Activated T-cell treated with anti-CD3 and anti-CD28 coated beads, Interleukin-2, amount 50 U/mL, for 48 hours (primary cell): Measurements from ENCODE around the gene DNAJC5.

Experiments used
- DNase-seq, 2 experiments: peaks; one replicate each; pipeline ENCODE4 v3.0.0-alpha.2; 2020

The DNAJC5 gene

DNA sequence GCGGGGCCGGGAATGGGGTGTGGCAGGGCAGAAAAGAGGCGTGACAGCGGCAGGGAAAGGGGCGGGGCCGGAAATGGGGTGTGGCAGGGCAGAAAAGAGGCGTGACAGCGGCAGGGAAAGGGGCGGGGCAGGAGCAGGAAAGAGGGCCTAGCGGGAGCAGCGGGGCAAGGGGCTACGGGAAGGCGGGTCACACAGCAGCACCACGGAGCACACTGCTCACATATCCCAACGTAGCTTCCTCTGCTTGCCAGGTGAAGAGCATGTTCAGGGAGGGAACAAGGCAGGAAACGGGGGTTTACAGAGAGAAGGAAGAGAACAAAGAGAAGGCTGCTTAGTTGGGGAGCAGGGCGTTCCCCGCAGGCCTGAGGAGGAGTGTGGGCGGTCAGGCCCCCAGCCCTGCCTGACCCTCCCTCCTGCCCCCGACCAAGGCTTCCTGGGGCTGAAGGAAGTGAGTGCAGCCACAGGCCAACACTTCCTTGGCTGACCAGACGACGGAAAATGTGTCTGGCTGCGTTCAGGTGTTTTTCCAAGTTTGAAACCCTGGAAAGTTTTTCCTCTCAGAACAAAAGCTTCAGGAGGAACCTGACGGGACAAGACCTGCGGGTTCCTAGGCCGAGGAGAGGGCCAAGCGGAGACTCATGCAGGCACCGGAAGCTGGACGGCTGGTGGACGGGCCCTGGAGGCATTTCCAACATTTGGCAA is 47.5 kb downstream of the DNAJC5 start:
- peak; percentile 71 to 77 for DNase-seq

DNA sequence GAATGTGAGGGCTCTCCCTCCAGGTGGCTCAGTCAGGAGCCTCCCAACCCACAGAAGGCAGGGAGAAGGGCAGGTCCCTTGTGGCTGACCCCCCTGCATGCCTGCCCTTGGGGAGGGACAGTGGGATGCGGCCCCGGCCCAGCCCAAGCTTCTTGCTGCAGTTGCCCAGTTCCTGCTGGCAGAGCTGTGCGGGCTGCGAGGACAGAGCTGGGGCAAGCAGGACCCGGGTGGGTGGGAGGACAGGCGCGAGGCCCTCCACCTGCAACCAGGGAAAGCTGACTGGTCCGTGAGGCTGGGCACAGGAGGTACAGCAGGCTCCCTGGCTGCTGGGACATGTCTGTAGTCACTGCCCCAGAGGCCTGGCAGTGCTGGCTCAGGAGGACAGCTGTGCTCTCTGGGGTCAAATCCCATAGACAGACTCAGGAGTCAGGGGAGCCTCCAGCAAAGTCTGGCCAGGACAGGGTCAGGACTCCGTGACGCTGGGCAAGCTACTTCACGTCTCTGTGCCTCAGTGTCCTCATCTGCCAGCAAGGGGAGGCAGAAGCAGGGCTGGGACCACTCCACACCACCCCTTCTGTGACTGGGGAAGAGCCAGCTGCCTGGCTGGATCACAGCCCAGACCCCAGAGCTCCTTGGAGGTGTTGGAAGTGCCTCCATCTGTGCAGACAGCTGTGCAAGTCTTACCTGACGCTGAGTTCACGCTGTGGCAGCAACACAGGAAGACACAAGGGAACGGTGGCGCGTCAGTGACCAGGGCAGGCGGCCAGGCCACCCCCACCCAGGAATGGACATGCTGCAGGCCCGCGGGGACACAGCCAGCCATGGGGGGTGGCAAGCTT is 48.3 kb downstream of the DNAJC5 start:
- no peak for DNase-seq

DNA sequence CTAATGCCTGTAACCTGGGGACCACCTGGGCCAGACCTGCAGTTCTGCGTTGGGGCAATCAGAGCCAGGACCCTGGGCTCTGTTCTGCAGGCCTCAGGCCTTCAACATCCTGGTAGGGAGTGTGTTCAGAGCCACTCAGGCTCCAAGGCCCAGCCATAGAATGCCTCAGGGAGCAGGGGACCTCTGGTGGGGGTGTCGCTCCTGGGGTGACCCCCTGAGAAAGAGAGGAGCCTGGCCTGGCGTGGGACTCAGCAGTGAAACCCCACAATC is 48.8 kb downstream of the DNAJC5 start:
- no peak for DNase-seq

DNA sequence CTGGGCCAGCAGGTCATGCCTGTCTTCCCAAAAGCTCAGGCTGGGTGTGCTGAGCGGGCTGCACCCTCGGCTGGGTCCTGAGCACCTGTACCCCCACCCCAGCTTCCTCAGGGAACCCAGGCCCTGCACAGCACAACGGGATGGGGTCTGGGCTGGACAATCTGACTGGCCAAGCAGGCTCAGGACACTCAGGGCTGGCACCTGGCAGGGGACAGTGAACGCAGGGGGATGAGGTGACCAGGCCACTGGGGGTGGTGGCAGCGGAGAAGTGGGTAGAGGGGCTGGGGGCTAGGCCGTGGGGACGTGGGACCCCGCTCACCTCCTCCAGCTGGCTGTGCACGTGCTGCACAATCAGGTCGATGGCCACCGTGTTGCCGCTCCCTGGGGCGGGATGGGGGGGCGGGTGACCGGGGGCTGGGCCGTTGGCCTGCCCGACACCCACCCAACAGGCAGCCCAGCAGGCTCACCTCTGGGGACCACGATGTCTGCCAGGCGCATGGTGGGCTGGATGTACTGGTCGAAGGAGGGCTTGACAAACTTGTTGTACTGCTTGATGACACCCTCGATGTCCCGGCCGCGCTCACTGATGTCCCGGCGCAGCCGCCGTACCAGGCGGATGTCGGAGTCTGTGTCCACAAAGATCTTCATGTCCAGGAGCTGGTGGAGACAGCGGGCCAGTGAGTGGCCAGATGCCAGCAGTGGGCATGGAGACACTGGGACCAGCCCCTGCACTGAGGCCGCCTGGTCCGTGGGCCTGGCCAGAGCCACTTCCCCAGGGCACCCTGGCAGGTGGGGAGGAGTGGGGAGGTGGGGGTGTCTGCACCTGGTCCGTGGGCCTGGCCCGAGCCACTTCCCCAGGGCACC is 49.4 kb downstream of the DNAJC5 start:
- no peak for DNase-seq

DNA sequence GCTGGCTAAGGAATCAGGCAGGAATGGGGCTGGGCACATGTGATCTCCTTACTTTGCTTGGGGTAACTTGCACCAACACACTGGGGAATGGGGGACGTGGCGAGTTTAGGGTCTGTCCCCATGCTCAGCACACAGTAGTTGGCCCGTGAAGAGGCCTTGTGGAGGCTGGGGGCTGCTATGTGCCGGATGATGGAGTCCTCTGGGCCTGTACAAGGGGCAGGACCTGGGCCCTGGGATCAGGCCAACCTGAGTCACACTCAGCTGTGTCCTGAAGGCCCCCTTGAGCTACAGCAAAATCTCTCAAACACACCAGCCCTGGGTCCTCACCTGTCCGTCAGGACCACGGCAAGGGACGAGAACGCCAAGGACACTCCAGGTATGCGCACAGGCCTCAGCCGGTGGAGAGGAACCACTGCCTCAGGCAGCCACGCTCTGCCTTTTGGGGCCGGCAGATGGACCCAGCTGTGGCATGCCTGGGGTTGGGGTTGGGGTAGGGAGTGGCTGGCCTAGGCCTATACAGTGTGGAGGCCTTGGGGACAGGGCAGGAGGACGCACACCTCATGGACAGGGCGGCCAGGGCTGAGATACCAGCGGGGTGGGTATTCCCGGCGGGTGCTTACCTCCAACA is 50.2 kb downstream of the DNAJC5 start:
- no peak for DNase-seq

DNA sequence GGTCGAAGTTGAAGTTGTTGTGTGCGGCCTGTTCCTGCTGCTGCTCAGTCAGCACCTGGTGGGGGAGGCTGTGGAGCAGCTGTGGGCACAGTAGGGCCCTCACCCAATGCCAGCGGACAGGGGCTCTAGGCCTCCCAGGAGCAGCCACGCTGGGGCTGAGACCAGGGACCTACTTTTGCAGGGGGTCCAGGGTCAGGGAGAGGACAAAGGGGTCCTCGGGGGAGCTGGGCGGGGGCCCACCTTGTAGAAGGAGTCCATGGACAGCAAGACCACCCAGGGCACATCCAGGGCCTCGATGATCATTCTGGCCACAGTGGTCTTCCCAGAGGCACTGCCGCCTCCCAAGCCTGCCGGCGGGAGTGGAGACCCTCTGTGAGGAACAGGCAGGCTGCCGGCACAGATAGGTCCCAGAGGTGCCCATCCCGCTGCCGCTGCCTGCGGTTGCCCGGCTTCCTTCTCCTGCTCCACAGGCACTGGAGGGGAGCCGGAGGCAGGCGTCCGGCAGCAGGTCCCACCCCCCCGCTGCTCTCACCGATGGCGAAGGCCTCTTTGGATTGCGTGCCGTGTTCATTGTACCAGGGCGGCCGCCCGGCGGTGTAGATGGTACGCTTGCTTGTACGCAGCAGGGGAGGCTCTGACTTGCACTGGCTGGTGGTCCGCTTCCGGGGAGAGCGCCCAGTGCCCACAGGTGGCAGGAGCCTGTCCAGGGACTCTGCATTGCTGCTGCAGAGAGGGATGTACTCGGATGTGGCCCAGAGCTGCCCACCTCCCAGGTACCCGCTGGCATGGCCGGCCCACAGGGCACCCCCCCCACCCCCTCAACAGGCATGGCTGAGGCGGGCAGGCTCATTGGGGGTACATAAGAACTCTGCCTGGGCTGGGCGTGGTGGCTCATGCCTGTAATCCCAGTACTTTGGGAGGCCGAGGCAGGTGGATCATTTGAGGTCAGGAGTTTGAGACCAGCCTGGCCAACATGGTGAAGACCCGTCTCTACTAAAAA is 51.3 kb downstream of the DNAJC5 start:
- no peak for DNase-seq

DNA sequence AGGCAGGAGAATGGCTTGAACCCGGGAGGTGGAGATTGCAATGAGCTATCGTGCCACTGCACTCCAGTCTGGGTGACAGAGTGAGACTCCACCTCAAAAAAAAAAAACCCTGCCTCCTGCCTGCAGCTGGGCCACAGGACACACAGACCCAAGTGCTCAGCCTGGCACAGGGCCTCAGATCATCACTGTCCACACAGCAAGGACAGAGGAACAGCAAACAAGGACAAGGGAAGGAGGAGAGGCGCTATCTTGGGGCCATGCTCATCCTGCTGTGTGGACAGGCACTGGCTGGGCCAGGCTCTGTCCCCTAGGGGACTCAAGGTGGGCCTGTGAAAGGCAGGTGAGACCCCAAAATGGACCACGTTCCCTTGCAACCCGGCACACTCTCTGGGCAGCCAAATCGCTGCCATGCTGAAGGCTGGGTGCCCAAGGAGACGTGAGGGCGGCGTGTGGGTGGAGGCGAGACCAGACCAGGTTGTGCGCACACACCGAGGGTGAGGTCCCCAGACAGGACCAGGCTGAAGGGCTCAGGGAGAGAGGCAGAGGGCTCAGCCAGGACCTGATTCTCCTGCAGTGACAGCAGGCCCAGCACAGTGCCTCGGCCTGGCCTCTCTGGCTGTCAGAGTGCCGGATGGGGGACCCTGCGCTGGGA is 52.2 kb downstream of the DNAJC5 start:
- DNase-seq, result no peak

DNA sequence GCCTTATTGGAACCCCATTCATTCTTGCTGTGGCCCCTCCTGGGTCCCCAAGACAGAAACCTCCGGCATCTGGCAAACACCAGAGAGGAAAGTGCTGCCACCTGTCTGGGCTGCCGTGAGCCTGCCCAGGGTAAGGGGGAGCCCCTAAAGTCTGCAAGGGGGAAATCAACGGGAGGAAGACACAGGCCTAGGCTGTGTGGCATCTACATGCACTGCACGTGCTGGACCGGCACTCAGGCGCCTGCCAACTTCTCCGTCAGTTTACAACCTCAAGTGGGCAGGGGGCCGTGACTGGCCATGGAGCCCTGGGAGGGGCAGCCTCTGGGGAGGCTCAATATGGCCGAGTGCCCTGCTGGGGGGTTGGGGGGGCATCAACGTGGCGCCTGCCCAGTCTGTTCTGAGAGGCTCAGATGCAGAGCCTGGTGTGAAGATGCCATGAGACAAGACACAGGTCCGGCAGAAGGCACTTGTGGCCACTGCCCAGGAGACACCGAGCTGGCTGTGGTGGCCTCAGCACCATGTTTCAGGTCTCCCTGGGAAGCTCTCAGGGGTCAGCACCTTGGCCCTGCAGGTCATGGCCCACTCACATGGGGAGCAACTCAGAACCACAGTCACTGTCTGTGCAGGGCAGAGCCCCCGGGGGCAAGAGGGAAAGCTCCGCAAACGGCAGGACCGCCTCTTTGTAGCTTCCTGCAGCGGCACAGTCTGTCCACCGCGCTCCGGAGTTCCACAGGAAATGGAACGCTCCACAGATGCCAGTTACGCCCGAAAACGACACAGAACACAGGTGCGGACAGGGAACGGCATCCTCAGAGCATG is 52.9 kb downstream of the DNAJC5 start:
- DNase-seq, result peak; percentile 45 to 53

DNA sequence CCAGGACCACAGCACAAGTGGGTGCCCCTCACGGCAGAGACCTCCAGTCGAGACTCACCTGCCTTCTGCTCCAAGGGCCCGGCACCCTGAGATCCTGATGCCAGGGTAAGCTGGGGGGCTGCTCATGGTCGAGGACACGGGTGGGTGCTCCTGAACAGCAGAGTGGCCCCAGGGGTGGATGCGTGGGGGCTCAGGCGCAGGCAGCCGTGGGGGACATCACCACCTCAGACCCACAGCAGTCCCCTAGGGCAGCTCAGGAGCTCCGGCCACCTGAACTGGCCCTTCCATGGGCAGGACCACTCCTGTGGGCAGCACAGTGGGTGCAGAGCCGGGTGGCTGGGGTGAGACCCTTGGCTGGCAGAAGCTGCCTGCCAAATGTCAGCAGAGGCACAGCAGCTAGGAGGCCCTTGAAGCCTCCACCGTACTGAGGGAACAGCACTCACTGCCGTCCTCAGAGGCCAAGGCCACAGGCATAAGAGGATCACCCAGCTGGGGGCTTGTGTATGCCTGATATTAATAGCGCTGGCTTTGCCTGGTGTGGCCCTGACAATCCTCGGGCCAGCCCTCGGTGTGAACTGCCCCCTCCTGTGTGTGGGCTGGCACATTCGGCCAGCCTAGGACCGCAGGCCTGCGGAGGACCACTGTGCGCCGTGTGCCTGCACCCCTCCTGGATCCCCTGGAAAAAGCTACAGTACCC is 55.9 kb downstream of the DNAJC5 start:
- DNase-seq, result no peak

DNA sequence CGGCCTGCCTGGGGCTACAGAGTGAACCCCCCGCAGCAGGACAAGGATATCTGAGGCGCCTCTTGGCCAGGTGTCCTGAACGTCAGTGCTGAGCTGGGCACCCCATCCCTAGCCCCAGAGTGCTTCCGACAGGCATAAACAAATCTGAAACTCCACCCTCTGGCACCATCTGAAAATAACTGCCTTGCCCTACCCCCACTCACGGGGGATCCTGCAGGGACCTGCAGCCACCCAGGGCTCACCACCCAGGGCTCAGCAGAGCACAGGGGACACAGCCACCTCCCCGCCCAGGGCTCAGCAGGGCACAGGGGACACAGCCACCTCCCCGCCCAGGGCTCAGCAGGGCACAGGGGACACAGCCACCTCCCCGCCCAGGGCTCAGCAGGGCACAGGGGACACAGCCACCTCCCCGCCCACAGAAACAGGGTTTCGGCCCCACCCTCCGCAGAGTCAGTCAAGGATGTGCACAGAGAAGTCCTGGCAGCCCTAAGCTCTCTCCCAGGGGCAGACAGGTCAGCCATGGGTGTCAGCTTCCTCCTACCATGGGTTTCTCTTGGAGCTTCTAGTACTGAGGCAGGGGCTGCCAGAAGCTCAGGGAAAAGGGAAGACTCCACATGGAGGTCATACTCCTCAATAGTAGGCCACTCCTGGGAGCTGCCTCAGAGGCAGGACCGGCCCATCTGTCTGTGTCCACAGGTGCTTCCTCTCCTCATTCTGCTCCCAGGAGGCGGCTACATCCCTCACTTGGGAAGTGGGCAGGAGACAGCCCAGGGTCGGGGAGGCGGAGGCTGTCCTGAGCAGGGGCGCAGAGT is 56.7 kb downstream of the DNAJC5 start:
- no peak for DNase-seq

DNA sequence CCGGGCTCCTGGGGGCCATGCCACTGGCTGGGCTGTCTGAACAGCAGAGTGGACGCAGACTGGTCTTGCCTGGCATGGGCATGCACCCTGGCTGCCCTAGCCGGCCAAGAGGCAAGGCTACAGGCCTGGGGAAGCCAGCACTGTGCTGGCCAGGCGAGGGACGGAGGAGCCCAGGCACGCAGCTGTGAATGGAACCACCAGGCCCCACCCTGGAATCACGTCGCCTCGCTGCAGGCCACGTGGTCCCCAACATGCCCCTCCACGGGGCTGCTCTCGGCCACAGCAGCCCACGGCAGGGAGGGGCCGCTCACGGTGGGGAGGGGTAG is 57.2 kb downstream of the DNAJC5 start:
- DNase-seq, result no peak

DNA sequence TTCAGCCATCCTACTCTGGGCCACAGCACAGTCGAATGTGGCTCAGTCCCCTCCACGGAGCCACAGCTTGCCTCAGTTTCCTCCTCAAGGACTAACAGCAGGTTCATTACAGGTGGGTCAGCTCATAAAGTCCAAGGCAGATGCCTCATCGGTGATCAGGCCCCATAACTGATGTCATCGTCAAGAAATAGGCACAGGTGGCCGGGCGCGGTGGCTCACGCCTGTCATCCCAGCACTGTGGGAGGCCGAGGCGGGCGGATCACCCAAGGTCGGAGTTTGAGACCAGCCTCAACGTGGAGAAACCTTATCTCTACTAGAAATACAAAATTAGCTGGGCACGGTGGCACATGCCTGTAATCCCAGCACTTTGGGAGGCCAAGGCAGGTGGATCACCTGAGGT is 57.8 kb downstream of the DNAJC5 start:
- DNase-seq, result no peak

DNA sequence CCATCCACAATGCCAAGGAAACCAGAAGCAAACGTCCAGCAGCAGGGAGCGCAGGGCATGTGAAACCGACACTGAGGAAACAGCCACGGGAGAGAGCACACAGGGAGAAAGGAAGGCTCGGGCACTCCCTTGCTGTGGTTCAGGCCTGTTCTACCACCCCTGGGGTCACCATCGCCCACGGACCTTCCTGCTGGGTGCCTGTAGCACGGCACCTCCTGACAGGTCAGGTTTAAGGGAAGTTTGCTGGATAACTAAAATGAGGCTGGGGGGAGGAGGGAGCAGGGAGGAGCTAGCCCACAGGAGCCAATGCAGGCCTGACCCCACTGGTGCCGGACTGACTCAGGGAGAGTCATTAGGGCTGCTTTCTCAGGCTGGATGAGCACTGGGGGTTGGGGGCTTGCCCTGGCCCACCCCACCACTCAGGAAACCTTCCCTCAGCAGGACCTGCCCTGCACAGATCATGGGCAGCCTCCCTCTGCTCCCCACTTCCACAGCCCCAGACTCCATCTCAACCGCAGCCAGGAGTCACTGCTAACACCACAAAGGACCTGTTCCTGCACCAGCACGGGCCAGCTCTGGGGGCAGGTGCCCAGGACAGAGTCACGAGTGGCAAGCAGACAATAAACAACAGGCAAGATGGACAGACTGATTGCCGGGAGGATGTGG is 59.0 kb downstream of the DNAJC5 start:
- DNase-seq, result no peak

DNA sequence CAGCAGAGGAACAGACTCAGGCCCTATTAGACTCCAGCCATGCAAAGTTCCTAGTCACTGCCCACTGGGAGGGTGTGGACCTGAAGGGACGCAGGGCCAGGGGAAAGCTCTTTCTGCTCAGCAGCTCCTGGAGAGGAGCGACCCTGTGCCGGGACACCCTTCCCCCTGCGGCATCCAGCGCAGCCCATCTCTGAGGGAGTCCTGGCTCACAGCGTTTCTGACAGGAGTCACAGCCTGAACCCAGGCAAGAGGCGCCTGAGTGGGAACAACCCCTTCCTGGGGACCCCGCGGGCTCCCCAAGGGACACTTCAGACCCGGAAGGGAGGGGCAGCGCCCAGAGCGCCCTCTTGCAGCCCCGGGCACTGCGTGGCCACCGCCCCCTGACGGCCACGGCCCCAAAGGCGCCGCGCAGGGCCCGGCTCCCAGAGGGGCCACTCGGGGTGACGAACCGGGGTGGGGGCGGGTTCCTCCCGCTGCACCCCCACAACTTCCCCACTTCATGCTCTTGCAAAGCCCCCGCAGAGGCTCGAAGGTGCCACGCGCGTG is 60.4 kb downstream of the DNAJC5 start:
- peak; percentile 53 to 64 for DNase-seq

DNA sequence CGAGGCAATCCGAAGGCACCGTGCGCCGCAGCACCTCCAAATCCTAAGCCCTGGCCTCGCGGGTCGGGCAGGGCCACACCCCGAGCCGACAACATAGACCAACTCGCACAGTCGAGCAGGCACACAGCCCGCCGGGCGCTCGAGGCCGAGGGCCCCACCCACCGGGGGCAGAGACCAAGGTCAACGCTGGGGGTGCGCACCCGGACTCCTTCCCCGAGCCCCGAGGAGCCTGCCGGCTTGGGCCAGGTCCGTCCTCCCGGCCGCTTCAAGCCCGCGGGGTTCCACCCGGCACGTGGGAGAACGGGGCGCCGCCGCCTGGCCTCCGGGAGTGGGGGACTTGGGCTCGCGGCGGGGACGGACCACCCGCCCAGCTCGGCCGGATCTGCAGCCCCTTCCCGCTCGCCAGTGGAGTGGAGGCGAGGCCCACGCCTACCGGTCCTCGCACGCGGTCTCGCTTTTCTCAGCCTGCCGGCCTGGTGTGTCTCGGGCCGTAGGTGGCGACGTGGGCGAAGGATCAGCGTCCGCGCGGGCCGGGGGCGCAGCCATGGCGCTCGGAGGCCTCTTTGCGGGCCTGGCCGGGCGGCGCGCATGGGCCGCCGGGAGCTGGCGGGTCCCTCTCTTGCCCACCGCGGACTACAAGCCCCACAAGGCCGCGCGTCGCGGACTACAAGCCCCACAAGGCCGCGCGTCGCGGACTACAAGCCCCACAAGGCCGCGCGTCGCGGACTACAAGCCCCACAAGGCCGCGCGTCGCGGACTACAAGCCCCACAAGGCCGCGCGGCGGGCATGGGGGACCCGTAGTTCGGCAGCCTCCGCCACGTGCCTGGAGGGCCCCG is 61.1 kb downstream of the DNAJC5 start, which contains the start of gene UCKL1:
Gene UCKL1 (minus strand): TSS at position 590 of the 837 bp plus-strand sequence. CDS start 44 bp downstream, at position 546.
- DNase-seq, result peak; percentile 88 to 91

DNA sequence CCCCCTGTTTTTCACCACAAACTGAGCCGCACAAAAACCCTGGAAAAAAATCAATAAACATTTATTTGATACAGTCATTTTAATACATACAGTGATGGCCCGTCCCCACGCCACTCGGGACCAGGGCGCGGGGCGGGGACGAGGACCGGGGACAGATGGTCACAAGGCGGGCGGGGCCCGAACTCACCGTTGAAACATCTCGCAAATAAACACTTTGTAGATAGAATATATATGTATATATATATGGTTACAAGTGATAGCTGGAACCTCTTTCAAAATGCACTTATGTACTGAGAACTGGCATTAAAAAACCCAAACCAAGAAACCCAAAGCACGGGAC is 61.7 kb downstream of the DNAJC5 start:
- DNase-seq, result no peak

DNA sequence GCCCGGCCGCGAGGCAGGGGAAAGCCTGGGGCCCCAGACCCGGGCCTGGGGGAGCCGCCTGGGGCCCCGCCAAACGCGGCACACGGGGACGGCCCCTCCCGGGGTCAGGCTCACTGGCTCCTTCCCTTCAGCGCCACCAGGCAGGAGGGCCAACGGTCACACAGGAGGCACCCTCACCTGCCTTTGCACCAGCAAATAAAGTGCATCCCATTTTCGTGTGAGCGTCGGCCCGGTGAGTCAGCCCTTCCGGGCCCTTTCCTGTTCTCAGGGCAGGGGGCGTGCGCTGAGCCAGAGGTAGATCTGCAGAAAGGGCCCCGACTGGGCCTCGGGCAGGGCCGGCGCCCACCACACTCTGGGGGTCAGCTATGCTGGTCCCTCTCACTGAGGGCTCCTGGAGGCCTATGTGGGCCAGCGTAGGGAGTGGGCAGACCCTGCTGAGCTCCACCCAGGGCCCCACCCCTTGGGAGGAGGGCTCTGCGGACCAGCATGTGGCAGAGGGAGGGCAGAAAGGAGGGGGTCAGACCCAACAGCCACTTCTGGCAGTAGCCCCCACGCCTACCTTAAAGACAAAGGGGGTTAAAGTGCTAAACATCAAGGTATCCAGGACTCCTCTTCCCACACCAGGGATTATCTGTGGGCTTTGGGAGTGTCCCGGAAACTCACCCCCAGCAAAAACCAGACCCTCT is 62.2 kb downstream of the DNAJC5 start:
- DNase-seq, result peak; percentile 85 to 87
